GM11168 (cell line): ENCODE results near the gene SLC9A9.

ENCODE experiments used
- in situ Hi-C: fragments of 300-500 bp; cut with MboI; formaldehyde crosslinking; loops from one replicate; pipeline ENCODE4 v1.12.0; 2022; ENCODE audit warnings: low sequenced_read_pairs; ENCODE audit not compliant: unreplicated experiment

Gene SLC9A9

DNA sequence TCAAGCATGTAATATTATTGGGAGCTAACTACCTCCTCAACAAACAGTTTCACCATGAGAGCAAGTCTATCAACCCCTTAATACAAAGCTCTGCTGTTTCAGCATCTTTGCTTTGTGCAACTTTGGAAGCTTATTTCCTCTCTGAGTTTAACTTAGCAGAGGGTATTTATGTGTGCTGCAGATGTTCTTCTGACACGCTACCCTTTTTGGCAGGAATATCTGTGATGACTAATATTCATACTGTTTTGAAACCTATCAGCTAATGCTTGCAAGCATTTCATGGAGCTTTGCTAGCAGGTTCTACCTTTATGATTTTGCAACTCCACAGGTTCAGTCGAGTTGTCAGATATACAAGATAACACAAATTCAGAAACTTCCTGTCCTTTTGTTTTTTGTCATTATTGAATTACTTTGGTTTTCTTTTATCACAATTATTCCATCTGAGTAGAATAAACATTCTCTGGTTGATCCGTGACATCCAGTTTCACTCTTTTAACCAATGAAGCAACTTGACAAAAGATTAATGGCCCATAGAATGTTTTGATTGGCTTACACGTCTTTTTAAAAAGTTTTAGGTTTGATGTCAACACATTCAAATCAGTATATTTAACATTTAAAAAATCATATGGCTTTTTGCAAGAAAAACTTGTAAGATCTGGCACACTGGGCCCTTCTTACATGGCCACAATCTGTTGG is 1.7 kb upstream of the SLC9A9 start:
- in situ Hi-C loops: no loop called here

DNA sequence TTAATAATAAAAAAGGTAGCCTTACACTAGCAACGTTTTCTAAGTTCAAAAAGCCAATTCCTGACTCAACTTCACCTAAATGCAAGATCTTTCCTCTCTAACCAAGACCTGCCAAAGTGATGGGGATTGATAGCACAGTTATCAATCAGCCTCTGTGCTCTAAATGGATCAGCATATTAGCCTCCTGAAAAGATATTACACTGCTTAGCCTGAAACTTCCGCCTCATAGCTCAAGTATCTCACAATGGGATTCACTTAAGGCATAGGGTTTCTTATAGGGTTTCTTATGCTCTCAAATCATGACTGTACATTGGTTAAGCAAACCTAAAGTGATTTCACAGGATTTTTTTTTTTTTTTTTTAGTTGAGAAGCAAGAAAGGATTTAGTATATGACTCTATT is 436 bp upstream of the SLC9A9 start:
- in situ Hi-C loops: no loop called here

DNA sequence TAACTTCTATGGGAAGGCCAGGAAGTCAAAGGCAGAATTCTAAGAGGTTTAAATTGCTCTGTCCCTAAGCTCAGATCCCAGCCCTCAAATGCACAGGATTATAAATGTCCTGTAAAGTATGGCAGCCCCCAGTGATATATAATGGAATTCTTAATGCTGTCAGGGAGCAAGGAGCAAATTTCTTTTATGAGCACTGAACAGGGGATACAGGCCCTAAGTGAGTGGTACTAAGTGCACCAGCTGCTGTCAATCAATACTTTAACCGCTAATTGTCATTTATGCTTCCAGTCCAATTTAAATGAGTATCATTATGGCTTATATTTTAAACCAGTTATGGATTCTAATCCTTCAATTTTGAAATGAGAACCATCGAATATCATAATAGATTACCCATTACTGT is 4.7 kb downstream of the SLC9A9 start:
- in situ Hi-C loops: no loop called here

DNA sequence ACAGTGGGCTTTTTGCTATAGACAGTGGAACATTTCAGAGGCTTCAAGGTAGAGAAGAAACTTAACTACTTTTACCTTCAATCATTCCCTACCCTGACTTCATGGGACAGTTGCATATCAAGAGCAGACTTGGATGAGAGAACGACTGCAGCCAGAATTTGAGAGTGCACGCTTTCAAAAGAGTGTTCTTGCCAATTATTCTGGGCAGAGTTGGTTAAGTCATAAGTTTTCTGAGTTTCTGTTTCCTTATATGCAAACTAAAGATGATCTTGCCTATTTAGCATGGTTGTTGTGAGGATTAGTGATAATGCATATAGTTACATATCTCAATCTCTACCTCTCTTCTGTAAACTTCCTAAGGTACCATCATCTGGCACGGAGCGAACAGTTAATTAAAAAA is 7.6 kb downstream of the SLC9A9 start:
- in situ Hi-C loops: no loop called here

DNA sequence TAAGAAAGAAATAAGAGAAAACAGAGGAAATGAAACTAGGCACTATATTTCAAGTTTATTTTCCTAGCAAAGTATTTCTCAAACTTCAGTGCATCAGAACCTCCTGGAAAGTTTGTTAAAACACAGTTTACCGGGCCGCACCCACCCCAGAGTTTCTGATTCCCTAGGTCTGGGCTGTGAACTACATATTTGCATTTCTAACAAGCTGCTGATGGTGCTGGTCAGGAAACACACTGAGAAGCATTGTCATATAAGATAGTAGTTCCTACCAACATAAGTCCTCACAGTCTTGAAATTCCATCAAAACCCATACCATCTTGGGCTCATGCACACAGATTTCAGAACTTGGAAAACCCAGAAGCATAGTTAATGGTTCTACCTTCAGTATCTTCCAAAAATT is 8.3 kb downstream of the SLC9A9 start:
- in situ Hi-C loops: no loop called here

DNA sequence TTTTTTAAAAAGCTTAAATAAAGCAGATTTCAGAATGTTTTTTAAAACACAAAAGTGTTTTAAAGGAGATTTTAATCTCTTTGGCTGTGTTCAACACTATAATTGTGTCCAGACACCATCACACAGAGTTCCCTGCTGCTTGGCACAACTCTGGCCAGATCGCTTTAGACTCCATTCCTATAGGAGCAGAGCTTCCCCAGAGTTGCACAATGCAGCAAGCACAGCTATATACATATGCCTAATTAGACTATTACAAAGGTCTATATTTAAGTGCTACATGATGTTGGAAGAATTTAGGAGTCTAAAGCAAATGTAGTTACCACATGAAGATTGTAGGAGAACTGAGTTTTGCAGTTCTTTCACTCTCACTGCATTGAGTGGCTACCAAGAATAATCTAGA is 11.2 kb downstream of the SLC9A9 start:
- in situ Hi-C loops: no loop called here

DNA sequence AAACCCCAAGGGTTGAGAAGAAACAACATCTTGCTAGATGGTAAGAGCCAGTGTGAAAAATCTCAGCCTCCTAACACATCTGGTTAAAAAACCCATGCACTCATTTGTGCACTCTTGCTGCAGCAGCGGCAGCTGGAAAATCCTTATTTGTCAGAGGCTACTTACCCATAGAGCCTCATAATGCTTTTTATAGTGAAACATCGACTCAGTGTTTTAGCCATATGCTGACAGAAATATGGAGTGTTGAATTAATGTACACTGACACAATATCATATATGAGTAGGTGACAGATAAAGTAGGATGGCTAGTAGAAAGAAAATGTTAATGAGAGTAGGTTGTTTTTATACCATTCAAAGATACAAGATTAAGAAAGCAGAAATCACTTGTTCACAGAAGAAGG is 13.0 kb downstream of the SLC9A9 start:
- in situ Hi-C loops: no loop called here

DNA sequence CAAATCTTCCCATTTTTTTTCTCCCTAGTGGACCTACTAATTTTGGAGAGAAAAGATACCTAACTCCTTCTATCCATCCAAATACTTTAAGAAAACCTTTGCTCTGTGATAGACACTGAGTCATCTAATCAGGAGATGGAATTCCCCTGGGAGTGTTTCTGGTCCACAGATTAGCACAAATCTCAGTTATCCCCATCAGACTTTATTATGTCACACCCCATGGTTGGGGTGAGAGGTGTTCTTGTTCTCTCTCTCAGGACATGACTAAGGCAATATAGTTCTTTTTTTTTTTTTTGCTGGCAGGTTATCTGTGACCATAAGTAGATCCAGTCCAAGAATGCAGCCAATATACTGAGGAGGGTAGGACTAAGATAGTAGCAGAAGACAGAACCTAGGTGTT is 15.8 kb downstream of the SLC9A9 start:
- in situ Hi-C loops: no loop called here

DNA sequence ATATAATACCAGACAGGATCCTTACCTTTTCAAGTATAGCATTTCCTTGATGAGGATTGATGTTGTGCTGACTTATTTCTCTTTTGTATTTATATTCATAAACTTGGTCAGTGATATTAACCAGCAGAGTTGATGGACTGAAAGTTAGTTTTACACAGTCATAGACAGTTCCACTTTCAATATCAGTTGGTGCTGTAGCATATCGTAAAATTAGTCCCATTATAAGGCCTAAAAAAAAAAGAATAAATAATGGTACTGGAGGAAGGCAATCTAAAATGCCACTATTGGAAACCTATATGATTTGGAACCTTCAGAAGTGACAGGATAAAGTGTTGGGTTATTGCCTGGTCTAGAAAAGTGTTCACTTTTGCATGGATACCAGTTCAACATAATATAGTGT is 16.3 kb downstream of the SLC9A9 start:
- in situ Hi-C loops: no loop called here

DNA sequence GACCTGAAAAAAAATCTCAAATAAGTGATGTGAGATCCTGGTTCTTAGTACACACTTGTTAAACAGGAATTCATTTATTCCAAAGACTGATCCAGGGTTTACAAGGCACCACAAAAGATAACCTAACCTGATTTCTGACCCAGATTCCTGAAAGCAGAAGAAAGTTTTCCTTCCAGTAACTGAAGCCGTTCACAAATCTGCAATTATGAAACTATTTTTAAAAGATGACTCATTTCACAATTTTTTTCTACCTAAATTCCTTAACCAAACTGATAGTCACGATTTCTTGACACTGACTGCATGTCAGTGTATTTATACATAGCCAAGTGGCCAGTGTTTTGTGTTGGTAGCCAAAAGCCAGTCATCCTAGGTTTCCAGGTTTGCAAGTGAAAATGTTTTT is 17.1 kb downstream of the SLC9A9 start:
- in situ Hi-C loops: no loop called here

DNA sequence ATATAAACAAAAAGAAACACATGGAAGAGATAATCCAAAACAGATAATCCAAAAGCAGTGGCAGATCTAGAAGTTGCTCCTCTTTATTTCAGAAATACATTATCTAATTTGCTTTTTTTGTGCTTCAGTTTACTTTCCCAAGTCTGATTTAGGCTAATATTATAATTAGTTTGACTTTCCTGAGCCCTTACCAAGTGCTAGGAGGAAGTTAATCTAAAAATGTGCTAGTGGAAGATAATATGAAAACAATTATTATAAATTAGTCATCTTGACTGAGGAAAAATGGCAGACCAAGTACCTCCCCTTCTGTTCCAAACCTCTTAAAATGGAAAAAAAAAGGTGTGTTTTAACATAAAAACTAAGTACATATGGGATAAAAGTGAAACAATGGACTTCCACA is 17.5 kb downstream of the SLC9A9 start:
- in situ Hi-C loops: no loop called here

DNA sequence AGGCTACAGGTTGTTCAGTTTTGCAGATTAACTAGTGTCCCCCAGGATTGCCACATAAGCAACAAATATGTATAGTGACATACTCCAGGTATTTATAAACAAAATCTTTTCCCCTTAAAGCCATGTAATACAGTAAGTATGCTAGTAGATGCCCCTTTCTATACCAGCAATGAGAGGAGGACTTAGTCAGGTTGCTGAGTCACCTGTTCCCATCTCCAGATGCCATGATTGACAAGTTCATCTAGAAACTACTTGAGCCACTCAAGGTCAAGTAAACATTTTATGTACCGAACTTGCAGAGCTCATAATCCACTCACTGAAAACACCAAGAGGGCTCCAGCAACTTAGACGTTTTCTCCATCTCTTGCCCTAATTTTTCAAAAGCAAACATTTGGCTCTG is 18.2 kb downstream of the SLC9A9 start:
- in situ Hi-C loops: no loop called here

DNA sequence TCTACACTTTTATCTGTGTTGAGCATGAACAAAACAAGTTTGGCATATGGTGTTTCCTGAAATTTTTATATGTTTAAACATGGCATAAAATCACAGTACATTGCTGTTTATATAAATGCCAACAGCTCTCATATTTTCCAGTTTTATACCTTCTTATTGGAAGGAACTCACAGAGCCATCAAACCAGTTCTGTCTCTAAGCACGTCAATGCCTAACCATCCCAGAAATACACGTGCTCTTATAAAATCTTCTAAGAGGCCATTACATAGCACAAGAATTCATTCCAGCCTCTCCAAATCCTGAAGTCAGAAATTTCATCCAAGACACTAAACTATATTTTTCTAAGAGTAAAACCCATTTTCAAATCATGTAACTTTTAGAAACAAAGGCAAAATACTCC is 20.8 kb downstream of the SLC9A9 start:
- in situ Hi-C loops: no loop called here

DNA sequence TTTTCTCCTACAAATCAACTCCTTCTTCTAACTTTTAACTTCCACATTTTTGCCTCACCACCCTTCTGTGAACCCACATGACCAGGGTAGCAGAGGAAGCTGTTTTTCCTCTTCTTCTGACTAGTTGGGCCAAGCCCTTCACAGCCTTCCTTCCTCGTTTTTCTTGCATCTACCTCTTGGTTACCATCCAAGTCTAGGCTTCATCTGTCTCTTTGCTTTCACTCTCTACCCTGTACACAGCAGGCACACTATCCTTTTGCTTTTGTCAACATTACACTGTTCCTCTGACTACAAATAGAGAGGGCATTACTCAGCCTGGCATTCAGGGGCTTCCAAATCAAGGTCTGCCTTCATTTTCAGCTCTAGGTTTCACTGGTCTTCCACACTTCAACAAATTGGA is 22.0 kb downstream of the SLC9A9 start:
- in situ Hi-C loops: no loop called here

DNA sequence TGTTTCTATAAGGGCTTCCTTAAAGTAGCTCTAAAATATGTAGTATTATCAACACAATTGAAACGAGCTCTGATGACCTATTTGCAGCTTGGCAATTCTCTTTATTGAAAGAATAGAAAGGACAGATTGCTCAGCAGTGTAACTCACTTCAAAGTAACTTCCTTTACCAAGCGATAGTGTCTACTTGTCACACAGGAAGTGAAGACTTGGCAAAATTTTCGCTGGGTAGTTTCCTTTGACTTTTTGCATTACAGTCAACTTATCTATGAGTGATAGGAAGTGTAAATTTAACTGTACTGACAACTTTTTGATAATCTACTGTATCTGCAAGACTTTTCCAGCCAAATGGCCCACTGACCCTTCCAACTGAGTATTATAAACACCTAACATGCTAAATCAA is 22.8 kb downstream of the SLC9A9 start:
- in situ Hi-C loops: no loop called here

DNA sequence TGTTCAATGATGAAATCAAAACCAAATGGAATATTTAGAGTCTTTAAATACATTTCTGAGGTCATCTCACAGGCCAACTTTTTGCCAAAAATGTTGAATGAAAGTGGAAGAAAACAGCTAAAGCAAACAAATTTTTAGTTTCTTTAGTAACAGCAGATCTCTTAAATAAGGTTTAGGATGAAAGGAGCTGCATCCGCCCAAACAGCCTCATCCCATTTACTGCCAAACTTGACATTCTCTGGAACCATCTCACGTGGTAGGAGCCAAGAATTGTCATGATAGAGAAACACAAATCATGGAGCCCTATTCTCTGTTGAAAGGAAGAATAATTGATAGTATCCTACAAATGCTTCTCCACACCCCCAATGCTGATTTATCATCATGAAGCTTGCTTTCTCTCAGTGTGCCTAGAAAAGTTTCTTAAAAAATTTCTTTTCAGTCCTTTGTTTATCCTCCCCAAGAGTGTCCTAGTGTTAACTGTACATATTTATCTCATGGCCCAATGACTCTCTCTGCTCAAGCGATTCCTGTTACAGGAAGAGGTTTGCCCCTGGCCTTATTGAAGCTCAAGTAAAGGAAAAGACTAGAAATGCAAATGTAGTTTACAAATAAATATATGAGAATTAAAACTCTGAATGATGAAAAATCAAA is 23.4 kb downstream of the SLC9A9 start:
- in situ Hi-C loops: no loop called here

DNA sequence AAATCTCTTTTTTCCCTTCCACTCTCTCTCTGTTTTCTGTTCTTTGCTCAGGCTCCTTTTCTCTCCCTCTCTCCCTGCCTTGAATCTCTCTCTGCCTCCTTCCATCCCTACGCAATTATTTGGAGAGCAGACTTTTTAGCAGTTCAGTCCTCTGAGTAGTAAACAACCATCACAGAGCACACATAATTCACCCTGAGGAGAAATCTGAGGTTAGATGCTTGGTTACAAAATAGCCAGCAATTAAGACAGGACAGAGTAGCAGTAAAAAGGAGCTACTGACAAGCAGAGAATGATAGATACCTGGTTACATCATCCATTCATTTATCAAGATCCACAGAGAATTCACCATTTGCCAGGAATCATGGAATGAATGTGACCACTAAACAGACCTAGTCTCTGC is 25.5 kb downstream of the SLC9A9 start:
- in situ Hi-C loops: no loop called here

DNA sequence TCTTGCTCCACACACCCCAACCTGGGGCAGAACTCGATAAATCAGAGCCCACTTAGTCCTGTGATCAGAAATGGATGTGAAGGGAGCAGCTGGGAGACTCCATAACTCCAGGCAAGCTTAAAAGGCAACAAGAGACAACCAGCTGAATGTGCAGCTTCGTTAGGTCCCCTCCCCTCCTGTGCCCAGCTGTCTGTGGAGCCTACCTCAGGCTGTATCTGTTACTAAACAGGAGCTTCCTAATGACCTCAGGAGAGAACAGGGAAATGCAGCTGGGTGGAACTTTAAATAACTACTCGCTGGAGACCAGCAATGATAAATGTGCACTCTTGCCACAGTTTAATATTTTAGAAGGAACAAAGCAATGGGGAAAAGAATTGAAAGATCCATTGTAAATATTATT is 25.9 kb downstream of the SLC9A9 start:
- in situ Hi-C loops: no loop called here

DNA sequence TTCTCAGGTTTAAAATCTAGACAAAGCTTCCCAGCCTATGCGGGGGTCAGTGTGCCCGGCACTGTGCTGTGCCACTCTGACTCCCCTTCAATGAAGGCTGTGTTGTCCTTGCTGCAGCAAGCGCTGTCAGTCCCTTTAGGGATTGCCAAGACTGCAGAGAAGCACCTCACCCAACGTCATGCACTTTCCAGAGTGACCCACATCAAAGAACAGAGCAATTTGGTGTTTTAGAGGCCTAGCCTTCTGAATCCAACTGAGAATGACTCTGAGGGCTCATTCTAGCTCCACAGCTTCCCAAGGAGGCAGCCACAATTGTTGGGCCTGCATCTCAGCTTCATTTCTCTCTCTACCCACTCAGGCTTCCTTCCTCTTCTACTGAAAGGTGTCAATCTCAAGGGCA is 26.4 kb downstream of the SLC9A9 start:
- in situ Hi-C loops: no loop called here

DNA sequence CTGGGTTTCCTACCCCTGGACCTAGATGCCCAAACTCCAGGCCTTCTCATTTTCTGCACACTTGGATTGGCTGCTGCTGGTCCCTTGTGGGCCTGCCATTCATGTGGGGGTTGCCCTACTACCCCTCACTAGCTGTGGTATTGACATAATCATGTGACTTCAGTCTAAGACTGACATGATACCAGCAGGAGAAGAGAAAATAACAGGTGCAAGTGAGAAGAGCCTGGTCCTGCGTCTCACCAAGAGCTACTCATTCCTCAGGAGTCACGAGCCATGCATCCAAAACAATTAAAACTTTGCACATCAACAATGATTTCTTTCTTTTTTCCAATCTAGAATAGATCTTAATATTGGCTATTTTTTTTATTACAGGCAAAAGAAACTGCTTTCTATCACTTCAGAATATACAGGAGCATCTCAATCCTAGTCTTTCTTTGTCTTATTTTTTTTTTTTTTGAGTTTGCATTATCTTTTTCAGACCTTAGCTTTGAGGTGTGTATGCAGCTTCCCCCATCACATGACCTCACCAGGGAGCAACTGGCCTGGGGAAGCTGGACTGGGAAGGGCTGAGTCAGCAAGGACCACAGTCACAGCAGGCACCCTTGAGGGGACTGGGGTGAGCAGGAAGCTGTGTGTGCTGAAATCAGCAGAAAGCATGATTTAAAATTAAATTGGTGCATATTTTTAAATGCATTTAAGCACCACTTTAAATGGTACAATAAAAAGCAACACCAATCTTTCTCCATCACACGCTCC is 27.6 kb downstream of the SLC9A9 start:
- in situ Hi-C loops: no loop called here

DNA sequence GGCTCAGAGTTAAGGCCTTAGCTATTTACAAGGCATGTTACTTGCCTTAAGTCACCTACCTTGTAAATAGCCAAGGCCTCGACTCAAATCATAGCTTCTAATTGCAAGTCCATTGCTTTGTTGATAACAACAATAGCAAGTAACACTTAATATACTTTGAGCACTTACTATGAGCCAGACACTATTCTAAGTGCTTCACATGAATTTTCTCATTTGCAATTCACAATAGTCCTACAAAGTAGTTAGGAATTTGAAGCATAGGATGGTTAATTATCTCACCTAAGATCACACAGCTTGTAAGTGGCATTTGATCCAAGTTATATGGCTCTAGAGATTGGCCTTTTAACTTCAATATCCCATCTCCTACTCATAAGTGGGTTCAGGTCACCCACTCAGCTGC is 28.4 kb downstream of the SLC9A9 start:
- in situ Hi-C loops: no loop called here

DNA sequence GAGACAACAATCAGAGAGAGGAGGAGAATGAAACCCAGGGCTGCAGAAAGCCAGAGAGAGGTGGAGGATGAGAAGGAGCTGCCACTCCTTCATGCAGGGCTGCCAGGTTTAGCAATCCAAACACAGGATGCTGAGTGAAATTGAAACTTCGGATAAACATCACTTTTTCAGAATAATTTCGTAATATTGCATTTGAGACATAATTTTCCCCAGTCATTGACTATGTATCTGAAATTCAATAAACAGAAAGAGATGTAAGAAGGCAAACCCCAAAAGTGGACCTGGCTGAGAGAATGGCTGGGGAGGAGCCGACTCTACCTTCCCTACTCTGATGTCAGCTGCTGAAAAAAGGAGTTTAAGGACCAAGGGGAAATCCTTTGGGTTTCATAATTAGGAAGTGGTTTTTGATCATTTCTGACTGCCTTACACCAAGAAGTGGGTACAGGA is 33.8 kb downstream of the SLC9A9 start:
- in situ Hi-C loops: no loop called here
